Measurements from ENCODE around the gene FOXD1.

The FOXD1 gene

GRCh38 chr5:73435759-73436534, 12.6 kb downstream of the FOXD1 start:
- no peak overlapping the region for H3K4me3 ChIP-seq (ENCODE audit: control insufficient read depth, low read depth, low read length)
- no peak for DNase-seq (ENCODE audit: low read depth)
- no peak for TF ChIP-seq CTCF (conservative IDR thresholded peaks at IDR 0.05; ENCODE audit: control insufficient read depth, insufficient read depth, low read depth, low read length)

GRCh38 chr5:73434907-73435306, 13.7 kb downstream of the FOXD1 start:
- H3K4me3 ChIP-seq (ENCODE audit: control insufficient read depth, low read depth, low read length): no peak overlapping the region
- no peak for TF ChIP-seq CTCF (conservative IDR thresholded peaks at IDR 0.05; ENCODE audit: control insufficient read depth, insufficient read depth, low read depth, low read length)
- no peak for DNase-seq (ENCODE audit: low read depth)

GRCh38 chr5:73434461-73434860, 14.1 kb downstream of the FOXD1 start:
- DNase-seq (ENCODE audit: low read depth): no peak
- H3K4me3 ChIP-seq (ENCODE audit: control insufficient read depth, low read depth, low read length): no peak overlapping the region
- TF ChIP-seq CTCF (conservative IDR thresholded peaks at IDR 0.05; ENCODE audit: control insufficient read depth, insufficient read depth, low read depth, low read length): no peak

GRCh38 chr5:73433982-73434342, 14.6 kb downstream of the FOXD1 start:
- DNase-seq (ENCODE audit: low read depth): no peak
- no peak overlapping the region for H3K4me3 ChIP-seq (ENCODE audit: control insufficient read depth, low read depth, low read length)
- no peak for TF ChIP-seq CTCF (conservative IDR thresholded peaks at IDR 0.05; ENCODE audit: control insufficient read depth, insufficient read depth, low read depth, low read length)

- no peak overlapping the region for H3K4me3 ChIP-seq (ENCODE audit: control insufficient read depth, low read depth, low read length)
Measured at GRCh38 chr5:73433272-73433981, 15.2 kb downstream of the FOXD1 start.

GRCh38 chr5:73431204-73431851, 17.2 kb downstream of the FOXD1 start:
- no peak for DNase-seq (ENCODE audit: low read depth)
- TF ChIP-seq CTCF (conservative IDR thresholded peaks at IDR 0.05; ENCODE audit: control insufficient read depth, insufficient read depth, low read depth, low read length): no peak
- no peak overlapping the region for H3K4me3 ChIP-seq (ENCODE audit: control insufficient read depth, low read depth, low read length)

More at GRCh38 chr5:73433272-73433981, 15.2 kb downstream of the FOXD1 start:
- no peak for DNase-seq (ENCODE audit: low read depth)
- TF ChIP-seq CTCF (conservative IDR thresholded peaks at IDR 0.05; ENCODE audit: control insufficient read depth, insufficient read depth, low read depth, low read length): no peak

Data from fibroblast of mammary gland (primary cell).